GM19238 (cell line): ENCODE data around the gene CORO6.
"Not testable (repeated sequence)": the region's sequence is repeated elsewhere in the genome, so short reads cannot be mapped to it uniquely, and the experiment has no call there.

Experiments used
- DNase-seq: peaks from one replicate; pipeline ENCODE4 v3.0.0; 2011; ENCODE audit warnings: low spot score; ENCODE audit not compliant: insufficient read length

CORO6 gene

GRCh38 chr17:29622337-29623282, at the start of gene CORO6:
Gene CORO6 (minus strand): TSS chr17:29622912. CDS start chr17:29621421, 1,491 bp downstream.
- peak; percentile 65 for DNase-seq

- no peak for DNase-seq
These were observed 48.9 kb upstream of the CORO6 start for GRCh38 chr17:29671661-29672060.

GRCh38 chr17:29669266-29669665, 46.6 kb upstream of the CORO6 start:
- DNase-seq: no peak

- no peak for DNase-seq
These were observed 45.3 kb upstream of the CORO6 start for GRCh38 chr17:29667969-29668368.

- DNase-seq: no peak
These were observed 42.7 kb upstream of the CORO6 start for GRCh38 chr17:29665481-29665810.

GRCh38 chr17:29664743-29665480, 42.2 kb upstream of the CORO6 start:
- no peak for DNase-seq

- no peak for DNase-seq
These were observed 40.4 kb upstream of the CORO6 start for GRCh38 chr17:29663155-29663554.

- no peak for DNase-seq
These were observed 38.5 kb upstream of the CORO6 start for GRCh38 chr17:29661213-29661612.

- no peak for DNase-seq
These were observed 36.4 kb upstream of the CORO6 start for GRCh38 chr17:29659155-29659554.

GRCh38 chr17:29655323-29655722, 32.6 kb upstream of the CORO6 start:
- no peak for DNase-seq

- no peak for DNase-seq
These were observed 31.4 kb upstream of the CORO6 start for GRCh38 chr17:29653995-29654714.

- DNase-seq: no peak
These were observed 30.3 kb upstream of the CORO6 start for GRCh38 chr17:29652976-29653375.

GRCh38 chr17:29651913-29652312, 29.2 kb upstream of the CORO6 start:
- DNase-seq: not testable (repeated sequence)

GRCh38 chr17:29650396-29650795, 27.7 kb upstream of the CORO6 start:
- no peak for DNase-seq

GRCh38 chr17:29649359-29649758, 26.6 kb upstream of the CORO6 start:
- no peak for DNase-seq

GRCh38 chr17:29648005-29648404, 25.3 kb upstream of the CORO6 start:
- no peak for DNase-seq

GRCh38 chr17:29645515-29646051, 22.9 kb upstream of the CORO6 start:
- DNase-seq: no peak

GRCh38 chr17:29643817-29644160, 21.1 kb upstream of the CORO6 start:
- no peak for DNase-seq

- DNase-seq: no peak
These were observed 19.5 kb upstream of the CORO6 start for GRCh38 chr17:29642171-29642611.

GRCh38 chr17:29640981-29641642, 18.4 kb upstream of the CORO6 start:
- no peak for DNase-seq

- no peak for DNase-seq
These were observed 17.7 kb upstream of the CORO6 start for GRCh38 chr17:29640413-29640812.
